HCT116 (cell line): Measurements from ENCODE around the gene EHMT1. TPM values are rescaled to one million over a fixed set of nuclear protein-coding genes. Genes with fewer than 3 reads are reported as not detected.

Source experiments
- ATAC-seq: fragments of 200-7000 bp; cut with Tn5 transposase; 2 replicates; pipeline ENCODE4 v1.9.1; 2020; ENCODE audit warnings: mild to moderate bottlenecking, moderate library complexity
- BruUV-seq: library from RNA; stranded (reverse); fragments of 400-500 nt; replicated peaks from 2 replicates; lab custom pipeline; 2021; lab: Mats Ljungman, UMichigan
- CTCF ChIA-PET: fragments of 300-600 bp; sonication (Branson Sonifier 250); formaldehyde crosslinking; loops from one replicate; lab custom pipeline; 2021; ENCODE audit warnings: antibody characterized with exemption; lab: Charles Lee
- POLR2A ChIA-PET: fragments of 300-600, 350-600 bp; sonication (Branson Sonifier 250); formaldehyde crosslinking; loops from one replicate; lab custom pipeline; 2021; ENCODE audit warnings: antibody characterized with exemption; lab: Charles Lee
- RAD21 ChIA-PET, 2 experiments: fragments of 300-600 bp; sonication (Branson Sonifier 250); formaldehyde crosslinking; loops; one replicate each; lab custom pipeline; 2023; ENCODE audit warnings: low total read pairs in 2 of 2; ENCODE audit not compliant: uncharacterized antibody in 2 of 2, unreplicated experiment in 2 of 2, low non-redundant PET in 1 of 2; lab: Charles Lee
- DNase-seq: peaks from one replicate; pipeline ENCODE4 v3.0.0-alpha.2; 2010; ENCODE audit warnings: low read depth, low spot score
- H2AFZ ChIP-seq: fragments of 200-600 bp; shearing (Covaris generic), sonication (generic); 2 replicates; pipeline ENCODE4 v1.6.1; 2017; ENCODE audit warnings: low read depth, mixed run types, mixed read lengths, antibody characterized with exemption, low read length; ENCODE audit not compliant: poor library complexity, severe bottlenecking
- H3K27ac ChIP-seq: 2 replicates; pipeline ENCODE4 v1.5.1; 2012; ENCODE audit warnings: low read depth, low read length
- H3K27me3 ChIP-seq: fragments of 200-600 bp; sonication (generic); 2 replicates; pipeline ENCODE4 v1.6.1; 2016; ENCODE audit warnings: mixed run types, low read length, mixed read lengths; ENCODE audit not compliant: insufficient read depth
- H3K36me3 ChIP-seq, 2 experiments: fragments of 200-500 bp in 1 of 2; fragments of 200-600 bp in 1 of 2; sonication (Bioruptor generic) in 1 of 2; sonication (generic) in 1 of 2; 2 replicates each; pipeline versions ENCODE4 v1.5.1 to v1.6.1; 2014 to 2016; ENCODE audit warnings: low read length in 2 of 2, inconsistent platforms in 1 of 2, mixed read lengths in 1 of 2, mixed run types in 1 of 2; ENCODE audit not compliant: insufficient read depth in 2 of 2, control insufficient read depth in 1 of 2
- H3K4me1 ChIP-seq, 2 experiments: fragments of 200-600 bp in 1 of 2; sonication (generic) in 1 of 2; 2 replicates each; pipeline versions ENCODE4 v1.5.1 to v1.6.1; 2012 to 2017; ENCODE audit warnings: low read length in 2 of 2, inconsistent platforms in 1 of 2, mild to moderate bottlenecking in 1 of 2, mixed read lengths in 1 of 2, mixed run types in 1 of 2, moderate library complexity in 1 of 2; ENCODE audit not compliant: insufficient read depth in 2 of 2, control insufficient read depth in 1 of 2
- H3K4me2 ChIP-seq: fragments of 200-600 bp; sonication (generic); 2 replicates; pipeline ENCODE4 v1.6.1; 2017; ENCODE audit warnings: mixed run types, low read length, mixed read lengths
- H3K4me3 ChIP-seq, 2 experiments: fragments of 200-600 bp in 1 of 2; sonication (generic) in 1 of 2; replicated peaks in 1 of 2; 2 replicates each; pipeline ENCODE4 v1.5.1; 2011 to 2016; ENCODE audit warnings: low read length in 2 of 2, control low read depth in 1 of 2, low read depth in 1 of 2, mild to moderate bottlenecking in 1 of 2, mixed read lengths in 1 of 2, mixed run types in 1 of 2
- H3K79me2 ChIP-seq: fragments of 200-600 bp; sonication (generic); 2 replicates; pipeline ENCODE4 v1.6.1; 2017; ENCODE audit warnings: mild to moderate bottlenecking, mixed run types, low read length, moderate library complexity, mixed read lengths; ENCODE audit not compliant: insufficient read depth
- H3K9ac ChIP-seq: fragments of 200-600 bp; sonication (generic); 2 replicates; pipeline ENCODE4 v1.6.1; 2016; ENCODE audit warnings: low read length, mixed read lengths
- H3K9me2 ChIP-seq: fragments of 200-600 bp; sonication (generic), shearing (Covaris generic); 2 replicates; pipeline ENCODE4 v1.6.1; 2017; ENCODE audit warnings: mixed run types, mild to moderate bottlenecking, moderate library complexity; ENCODE audit not compliant: insufficient read depth
- H3K9me3 ChIP-seq, 2 experiments: fragments of 200-500 bp in 1 of 2; fragments of 200-600 bp in 1 of 2; sonication (Bioruptor generic) in 1 of 2; sonication (generic) in 1 of 2; 2 replicates each; pipeline ENCODE4 v1.6.1; 2014 to 2017; ENCODE audit warnings: low read length in 2 of 2, mixed read lengths in 2 of 2, inconsistent platforms in 1 of 2, low read depth in 1 of 2, mild to moderate bottlenecking in 1 of 2, mixed run types in 1 of 2, moderate library complexity in 1 of 2; ENCODE audit not compliant: control insufficient read depth in 1 of 2, insufficient read depth in 1 of 2
- H4K20me1 ChIP-seq: fragments of 200-600 bp; sonication (generic), shearing (Covaris generic); 2 replicates; pipeline ENCODE4 v1.6.1; 2017; ENCODE audit warnings: mixed run types, mild to moderate bottlenecking, moderate library complexity; ENCODE audit not compliant: insufficient read depth
- ATF3 ChIP-seq: IDR thresholded peaks from 2 replicates; pipeline ENCODE4 v1.6.1; 2012
- CTCF ChIP-seq, 3 experiments: fragments of 200-600 bp in 1 of 3; sonication (generic) in 1 of 3; IDR thresholded peaks in 2 of 3; conservative IDR thresholded peaks in 1 of 3; 2 replicates each; pipeline ENCODE4 v1.5.1; 2012 to 2017; ENCODE audit warnings: low read depth in 2 of 3, low read length in 2 of 3, antibody characterized with exemption in 1 of 3, borderline replicate concordance in 1 of 3, control low read depth in 1 of 3, mild to moderate bottlenecking in 1 of 3, mixed read lengths in 1 of 3, mixed run types in 1 of 3, moderate library complexity in 1 of 3; ENCODE audit not compliant: insufficient read depth in 1 of 3
- EGR1 ChIP-seq: IDR thresholded peaks from 2 replicates; pipeline ENCODE4 v1.6.1; 2012; ENCODE audit warnings: low read depth
- EZH2phosphoT487 ChIP-seq: fragments of 200-600 bp; IDR thresholded peaks from 2 replicates; pipeline ENCODE4 v1.6.1; 2018; ENCODE audit warnings: antibody characterized with exemption, borderline replicate concordance
- FOSL1 ChIP-seq: IDR thresholded peaks from 2 replicates; pipeline ENCODE4 v1.6.1; 2012; ENCODE audit warnings: low read depth
- JUND ChIP-seq: IDR thresholded peaks from 2 replicates; pipeline ENCODE4 v1.6.1; 2012
- REST ChIP-seq: IDR thresholded peaks from 2 replicates; pipeline ENCODE4 v1.6.1; 2012; ENCODE audit warnings: low read depth
- SIN3A ChIP-seq: IDR thresholded peaks from 2 replicates; pipeline ENCODE4 v1.6.1; 2012; ENCODE audit warnings: low read depth
- SP1 ChIP-seq: IDR thresholded peaks from 2 replicates; pipeline ENCODE4 v1.6.1; 2012; ENCODE audit warnings: low read depth
- SRF ChIP-seq: IDR thresholded peaks from 2 replicates; pipeline ENCODE4 v1.6.1; 2012; ENCODE audit warnings: low read depth
- YY1 ChIP-seq: IDR thresholded peaks from 2 replicates; pipeline ENCODE4 v1.6.1; 2011; ENCODE audit warnings: low read length, low read depth, moderate library complexity, mild to moderate bottlenecking; ENCODE audit not compliant: insufficient replicate concordance; ENCODE audit errors: extremely low read depth
- ZFX ChIP-seq: fragments of 450-650 bp; IDR thresholded peaks from 2 replicates; pipeline ENCODE4 v1.6.1; 2017
- intact Hi-C: fragments of 100-400 bp; cut with micrococcal nuclease; formaldehyde crosslinking; loops from 2 replicates; pipeline ENCODE4 v1.10.0; 2022
- total RNA-seq: library from RNA; stranded (reverse); gene quantifications from one replicate; pipeline ENCODE4 v1.2.1, GENCODE V29; 2021; ENCODE audit not compliant: unreplicated experiment

EHMT1 gene
- total RNA-seq, 1 experiment from 2014 or later, result 86.1 TPM

DNA sequence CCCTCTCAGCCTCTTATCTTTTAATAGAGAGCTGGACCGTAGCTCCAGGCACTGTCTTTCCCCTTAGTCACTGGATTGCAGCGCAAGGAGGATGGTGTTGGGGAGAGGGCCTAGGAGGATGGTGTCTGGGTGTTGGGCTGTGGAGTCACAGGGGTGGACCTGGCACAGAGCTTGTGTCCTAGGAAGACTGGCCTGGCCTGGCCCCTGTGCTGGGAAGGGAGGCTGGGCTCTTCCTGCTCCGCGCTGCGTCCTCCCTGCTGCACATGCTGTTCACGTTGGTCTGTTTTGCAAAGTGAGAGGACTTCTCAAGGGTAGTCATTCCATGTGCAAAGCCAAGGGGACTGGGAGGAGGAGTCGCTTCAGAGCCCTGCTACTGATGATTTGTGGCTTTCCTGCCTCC, 123.9 kb downstream of the EHMT1 start (continued):
- TF ChIP-seq REST, result no peak
- no peak for TF ChIP-seq EZH2phosphoT487
- no peak for TF ChIP-seq SRF
- TF ChIP-seq FOSL1, result no peak
- TF ChIP-seq JUND, result no peak
- no peak for TF ChIP-seq YY1
- TF ChIP-seq ATF3, result no peak
- TF ChIP-seq ZFX, result no peak

GRCh38 chr9:137743695-137744094, 124.9 kb downstream of the EHMT1 start:
- Histone ChIP-seq H3K27ac (no peak overlapping the region), H3K4me3 (no peak overlapping the region), H3K36me3 (peaks cover 16 to 17% of the 10 kb centered on the region in 2 experiments; a peak in 3 of 4 replicates), H3K9me3 (no peaks in the 10 kb centered on the region), H4K20me1 (0 out of 2 replicates have a peak, but pooled peaks cover 4% of the 10 kb centered on the region), H3K27me3 (no peaks in the 10 kb centered on the region), H3K4me2 (no peak overlapping the region), H3K9ac (no peak overlapping the region), H3K4me1 (peaks cover 5 to 13% of the 10 kb centered on the region in 2 experiments; a peak in 3 of 4 replicates), H3K79me2 (peaks cover 23% of the 10 kb centered on the region; the same call in 1 of the 2 replicates), H2AFZ (no peak overlapping the region), H3K9me2 (no peaks in the 10 kb centered on the region)
- ATAC-seq (no peak), DNase-seq (no peak)
- RAD21 ChIA-PET, result no interaction called here
- TF ChIP-seq SRF (no peak), REST (no peak), CTCF (IDR thresholded peaks at IDR 0.05 in 2 of 3, conservative IDR thresholded peaks at IDR 0.05 in 1 of 3; ENCODE audit: borderline replicate concordance in 1 of 3, insufficient read depth in 1 of 3, low read depth in 2 of 3, low read length in 2 of 3) (no peak), YY1 (no peak), SIN3A (no peak), EGR1 (no peak), FOSL1 (no peak), SP1 (no peak)
- CTCF ChIA-PET, result no interaction called here
- no TSS peak for BruUV-seq
- intact Hi-C loops, result no loop called here
- POLR2A ChIA-PET, result no interaction called here
